Lower lobe of right lung (tissue), 2 donors: ENCODE measurements around the gene SMIM20. TPM values are rescaled to one million over a fixed set of nuclear protein-coding genes. Genes with fewer than 3 reads are reported as not detected.

Experiments
- ATAC-seq, 2 donors: fragments of 200-7000 bp; cut with Tn5 transposase; one replicate each; pipeline ENCODE4 v1.9.1; 2020 to 2022; ENCODE audit warnings: mild to moderate bottlenecking in 2 of 2, moderate library complexity in 2 of 2
- DNase-seq: peaks from one replicate; pipeline ENCODE4 v3.0.0-alpha.2; 2020
- H3K27ac ChIP-seq: fragments of 200-600 bp; one replicate; pipeline ENCODE4 v1.8.0; 2022
- H3K27me3 ChIP-seq: fragments of 200-600 bp; one replicate; pipeline ENCODE4 v1.8.0; 2022; ENCODE audit warnings: low read depth
- H3K36me3 ChIP-seq: fragments of 200-600 bp; one replicate; pipeline ENCODE4 v1.8.0; 2022; ENCODE audit warnings: mild to moderate bottlenecking
- H3K4me1 ChIP-seq: fragments of 200-600 bp; one replicate; pipeline ENCODE4 v1.8.0; 2022
- H3K4me3 ChIP-seq: fragments of 200-600 bp; one replicate; pipeline ENCODE4 v1.8.0; 2022; ENCODE audit warnings: mild to moderate bottlenecking
- H3K9me3 ChIP-seq: fragments of 200-600 bp; one replicate; pipeline ENCODE4 v1.8.0; 2022
- CTCF ChIP-seq: fragments of 200-600 bp; IDR thresholded peaks from one replicate; pipeline ENCODE4 v1.8.0; 2022; ENCODE audit warnings: antibody characterized with exemption, mild to moderate bottlenecking
- intact Hi-C: fragments of 100-400 bp; cut with DNase I; formaldehyde crosslinking; loops from one replicate; pipeline ENCODE4 v1.11.0; 2022
- total RNA-seq: library from RNA; stranded (reverse); fragmentation: NEBNext Ultra II Directional; extraction: Animal tissue kit (Norgen Biotek cat#: 25700); gene quantifications from one replicate; pipeline ENCODE4 v1.2.1, GENCODE V29; 2021
- donor health status: DM: no; HTN: yes; CAD: no; lungs with severe emphysema.

Gene SMIM20
- total RNA-seq, 1 donor from 2014 or later: 25.7 TPM

DNA sequence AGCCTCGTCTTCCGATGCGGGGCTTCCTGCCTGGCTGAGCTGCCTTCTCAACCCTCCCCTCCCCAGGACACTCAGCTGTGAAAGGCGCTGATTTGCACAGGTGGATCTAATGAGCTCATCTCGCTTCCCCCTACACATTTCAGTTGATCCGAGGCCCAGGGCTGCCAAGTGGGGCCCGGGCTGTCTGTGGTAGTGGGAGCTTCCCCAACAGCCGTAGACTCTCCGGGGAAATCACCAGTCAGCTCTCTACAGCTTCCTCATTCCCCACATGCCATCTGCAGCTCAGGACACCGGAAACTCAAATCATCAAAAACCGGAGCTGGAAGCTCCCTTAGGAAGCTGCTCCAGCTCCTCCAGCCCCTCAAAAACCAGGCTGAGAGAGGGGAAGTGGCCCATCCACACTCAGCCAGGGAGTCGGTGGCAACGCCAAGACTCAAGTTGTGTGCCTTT lies 56.2 kb downstream of the SMIM20 start:
- ATAC-seq (peak; percentile 77), DNase-seq (peak; percentile 52)
- H3K4me1 ChIP-seq: peaks cover 27% of the 10 kb centered on the region
- H3K4me3 ChIP-seq: no peak overlapping the region
- H3K27ac ChIP-seq: peak overlapping the region; percentile 58
- H3K36me3 ChIP-seq: no peaks in the 10 kb centered on the region
- intact Hi-C loops: no loop called here
- no peak for TF ChIP-seq CTCF
- H3K9me3 ChIP-seq: no peaks in the 10 kb centered on the region
- H3K27me3 ChIP-seq: no peaks in the 10 kb centered on the region

- peak overlapping the region; percentile 58 for H3K27ac ChIP-seq
- no peaks in the 10 kb centered on the region for H3K36me3 ChIP-seq
- no peaks in the 10 kb centered on the region for H3K27me3 ChIP-seq
- H3K4me1 ChIP-seq: peaks cover 27% of the 10 kb centered on the region
- DNase-seq (no peak), ATAC-seq (peak; percentile 38 to 55)
- no peaks in the 10 kb centered on the region for H3K9me3 ChIP-seq
- intact Hi-C loops: no loop called here
- TF ChIP-seq CTCF: no peak
- no peak overlapping the region for H3K4me3 ChIP-seq
These were observed 56.8 kb downstream of the SMIM20 start for GRCh38 chr4:25970691-25971432.

DNA sequence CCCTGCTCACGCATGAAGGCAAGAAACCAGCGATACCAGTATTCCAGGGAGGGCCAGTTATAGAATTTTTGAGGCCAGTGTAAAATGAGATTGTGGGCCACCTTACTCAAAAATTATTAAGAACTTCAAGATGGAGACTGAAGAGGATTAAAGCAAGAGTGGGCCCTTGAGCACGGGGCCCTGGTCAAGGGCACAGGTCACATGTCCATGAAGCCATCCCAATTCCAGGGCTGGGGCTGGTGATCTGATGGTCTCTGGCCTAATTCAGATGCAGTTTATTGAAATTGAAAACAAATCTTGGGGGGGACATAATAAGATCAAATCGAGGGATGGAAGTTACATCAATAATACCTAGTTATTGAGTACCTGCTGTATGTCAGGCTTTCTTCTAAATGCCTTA lies 58.3 kb downstream of the SMIM20 start:
- peaks cover 27% of the 10 kb centered on the region for H3K4me1 ChIP-seq
- no peaks in the 10 kb centered on the region for H3K27me3 ChIP-seq
- no peaks in the 10 kb centered on the region for H3K9me3 ChIP-seq
- no peak for DNase-seq
- H3K36me3 ChIP-seq: no peaks in the 10 kb centered on the region
- intact Hi-C loops: no loop called here
- H3K4me3 ChIP-seq: no peak overlapping the region
- no peak for TF ChIP-seq CTCF
- no peak for ATAC-seq
- peak overlapping the region; percentile 3 for H3K27ac ChIP-seq

GRCh38 chr4:25972984-25973745 lies 59.1 kb downstream of the SMIM20 start:
- intact Hi-C loops: no loop called here
- no peak for TF ChIP-seq CTCF
- H3K27ac ChIP-seq: peak overlapping the region; percentile 3
- no peaks in the 10 kb centered on the region for H3K27me3 ChIP-seq
- no peak overlapping the region for H3K4me3 ChIP-seq
- peaks cover 25% of the 10 kb centered on the region for H3K4me1 ChIP-seq
- no peaks in the 10 kb centered on the region for H3K9me3 ChIP-seq
- no peaks in the 10 kb centered on the region for H3K36me3 ChIP-seq
- no peak for ATAC-seq
- DNase-seq: no peak

DNA sequence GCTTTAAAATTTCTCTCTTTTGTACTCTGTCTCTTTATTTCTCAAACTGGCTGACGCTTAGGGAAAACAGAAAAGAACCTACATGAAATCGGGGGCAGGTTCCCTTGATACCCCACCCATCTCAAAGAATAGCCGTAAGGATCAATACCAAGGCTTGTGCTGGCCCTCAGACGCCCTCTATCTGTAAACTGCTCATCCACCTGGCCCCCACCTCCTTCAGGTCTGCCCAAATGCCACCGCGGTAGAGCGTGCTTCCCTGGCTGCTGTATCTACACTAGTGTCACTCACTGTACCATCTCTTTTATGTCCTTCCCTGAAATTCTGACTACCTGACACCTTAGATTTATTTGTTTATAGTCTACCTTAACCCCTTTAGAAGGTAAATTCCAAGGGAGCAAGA lies 62.8 kb downstream of the SMIM20 start:
- H3K4me1 ChIP-seq: no peaks in the 10 kb centered on the region
- H3K9me3 ChIP-seq: no peaks in the 10 kb centered on the region
- no peak for ATAC-seq
- intact Hi-C loops: no loop called here
- H3K36me3 ChIP-seq: no peaks in the 10 kb centered on the region
- H3K4me3 ChIP-seq: no peak overlapping the region
- no peak overlapping the region for H3K27ac ChIP-seq
- no peaks in the 10 kb centered on the region for H3K27me3 ChIP-seq
- TF ChIP-seq CTCF: no peak
- no peak for DNase-seq
